Chondrocyte (in vitro differentiated cells): ENCODE measurements around the gene VCAN. TPM values are rescaled to one million over a fixed set of nuclear protein-coding genes. Genes with fewer than 3 reads are reported as not detected.

Experiments
- DNase-seq: peaks from one replicate; pipeline ENCODE4 v3.0.0; 2021; ENCODE audit warnings: mixed read lengths, low spot score
- H3K27ac Mint-ChIP-seq: one replicate; pipeline ENCODE4 v1.8.0; 2021; ENCODE audit warnings: mild to moderate bottlenecking, moderate library complexity, mixed read lengths; ENCODE audit not compliant: unreplicated experiment
- H3K27me3 Mint-ChIP-seq: 2 replicates; pipeline ENCODE4 v1.8.0; 2021; ENCODE audit warnings: low read depth, mixed read lengths
- H3K36me3 Mint-ChIP-seq: 2 replicates; pipeline ENCODE4 v1.8.0; 2021; ENCODE audit warnings: low read depth, mixed read lengths
- H3K4me1 Mint-ChIP-seq: 2 replicates; pipeline ENCODE4 v1.8.0; 2021; ENCODE audit warnings: low read depth, mild to moderate bottlenecking, mixed read lengths
- H3K4me3 Mint-ChIP-seq: one replicate; pipeline ENCODE4 v1.8.0; 2021; ENCODE audit warnings: mild to moderate bottlenecking, moderate library complexity, mixed read lengths; ENCODE audit not compliant: unreplicated experiment
- H3K9me3 Mint-ChIP-seq: 2 replicates; pipeline ENCODE4 v1.8.0; 2021; ENCODE audit warnings: low read depth, mixed read lengths
- total RNA-seq: library from RNA; stranded (reverse); gene quantifications from 3 replicates; pipeline ENCODE4 v1.2.1, GENCODE V29; 2021
- TF ChIP-seq, protein P1 (sequence below): fragments of 200-600 bp; sonication (generic); IDR thresholded peaks from 2 replicates; pipeline ENCODE4 v1.5.0; 2021; ENCODE audit warnings: antibody characterized with exemption, mild to moderate bottlenecking, moderate library complexity

Gene VCAN
- total RNA-seq, 1 donor from 2014 or later = 710 TPM

DNA sequence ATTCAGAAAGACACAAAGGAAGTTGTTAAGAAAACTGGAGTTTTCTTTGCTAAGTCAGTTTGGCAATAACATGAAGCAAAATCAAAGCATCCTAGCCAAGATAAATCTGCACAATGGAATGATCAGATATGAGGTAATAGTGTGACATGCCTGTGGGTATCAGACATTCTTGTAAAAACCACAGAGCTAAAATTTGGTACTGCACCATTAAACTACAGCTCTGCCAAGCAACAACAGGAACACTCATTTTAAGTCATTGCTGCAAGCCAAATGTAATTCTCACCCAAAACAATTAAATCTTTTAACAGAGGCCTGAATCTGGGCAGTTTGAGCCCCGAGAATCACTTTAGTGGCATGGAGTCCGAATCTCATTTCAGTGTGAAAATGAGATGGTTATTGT lies 96.6 kb downstream of the VCAN start:
- H3K4me1 Mint-ChIP-seq = peaks cover 65% of the 10 kb centered on the region
- no peaks in the 10 kb centered on the region for H3K27me3 Mint-ChIP-seq
- TF ChIP-seq, protein P1, sequence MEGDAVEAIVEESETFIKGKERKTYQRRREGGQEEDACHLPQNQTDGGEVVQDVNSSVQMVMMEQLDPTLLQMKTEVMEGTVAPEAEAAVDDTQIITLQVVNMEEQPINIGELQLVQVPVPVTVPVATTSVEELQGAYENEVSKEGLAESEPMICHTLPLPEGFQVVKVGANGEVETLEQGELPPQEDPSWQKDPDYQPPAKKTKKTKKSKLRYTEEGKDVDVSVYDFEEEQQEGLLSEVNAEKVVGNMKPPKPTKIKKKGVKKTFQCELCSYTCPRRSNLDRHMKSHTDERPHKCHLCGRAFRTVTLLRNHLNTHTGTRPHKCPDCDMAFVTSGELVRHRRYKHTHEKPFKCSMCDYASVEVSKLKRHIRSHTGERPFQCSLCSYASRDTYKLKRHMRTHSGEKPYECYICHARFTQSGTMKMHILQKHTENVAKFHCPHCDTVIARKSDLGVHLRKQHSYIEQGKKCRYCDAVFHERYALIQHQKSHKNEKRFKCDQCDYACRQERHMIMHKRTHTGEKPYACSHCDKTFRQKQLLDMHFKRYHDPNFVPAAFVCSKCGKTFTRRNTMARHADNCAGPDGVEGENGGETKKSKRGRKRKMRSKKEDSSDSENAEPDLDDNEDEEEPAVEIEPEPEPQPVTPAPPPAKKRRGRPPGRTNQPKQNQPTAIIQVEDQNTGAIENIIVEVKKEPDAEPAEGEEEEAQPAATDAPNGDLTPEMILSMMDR = no peak
- H3K27ac Mint-ChIP-seq = peak overlapping the region; percentile 76
- no peak for DNase-seq
- H3K4me3 Mint-ChIP-seq = no peak overlapping the region
- H3K36me3 Mint-ChIP-seq = peaks cover 28% of the 10 kb centered on the region
- no peaks in the 10 kb centered on the region for H3K9me3 Mint-ChIP-seq

DNA sequence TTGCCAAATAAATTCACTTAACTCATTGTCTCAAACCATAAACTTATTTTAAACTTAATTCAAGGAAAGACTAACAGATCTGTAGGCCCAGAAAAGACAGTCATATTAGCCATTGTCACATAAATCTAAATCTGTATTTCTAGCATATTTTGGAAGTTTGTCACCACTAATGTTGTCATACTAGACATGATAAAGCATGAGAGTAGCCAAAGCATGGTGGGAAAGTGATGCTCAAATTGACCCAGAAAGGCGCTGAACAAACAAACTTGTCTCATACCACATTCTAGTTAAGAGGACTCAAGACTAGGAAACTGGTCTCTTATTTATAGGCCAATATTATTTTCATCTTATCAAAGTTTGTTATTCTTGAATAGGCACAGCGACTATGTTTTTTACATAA lies 99.4 kb downstream of the VCAN start:
- DNase-seq = no peak
- peaks cover 32% of the 10 kb centered on the region for H3K36me3 Mint-ChIP-seq

DNA sequence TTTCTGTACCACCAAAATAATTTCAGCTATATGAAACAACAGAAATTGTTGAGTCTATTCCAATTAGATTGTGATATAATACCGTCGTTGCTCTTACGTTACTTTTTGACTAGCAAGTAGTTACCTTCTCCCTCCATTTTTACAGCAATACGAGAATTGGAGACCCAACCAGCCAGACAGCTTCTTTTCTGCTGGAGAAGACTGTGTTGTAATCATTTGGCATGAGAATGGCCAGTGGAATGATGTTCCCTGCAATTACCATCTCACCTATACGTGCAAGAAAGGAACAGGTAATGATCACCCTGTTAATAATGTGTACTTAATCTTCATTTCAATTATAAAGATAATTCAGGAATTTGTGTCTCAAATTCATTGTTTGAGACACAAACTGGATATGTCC lies 100.7 kb downstream of the VCAN start:
- TF ChIP-seq, protein P1 = no peak
- Mint-ChIP-seq H3K27ac (no peak overlapping the region), H3K4me1 (peaks cover 40% of the 10 kb centered on the region), H3K9me3 (peaks cover 12% of the 10 kb centered on the region), H3K27me3 (no peaks in the 10 kb centered on the region), H3K4me3 (no peak overlapping the region), H3K36me3 (peaks cover 36% of the 10 kb centered on the region)
- no peak for DNase-seq

More for the DNA sequence above, 99.4 kb downstream of the VCAN start:
- no peaks in the 10 kb centered on the region for H3K27me3 Mint-ChIP-seq
- TF ChIP-seq, protein P1 = no peak
- no peak overlapping the region for H3K4me3 Mint-ChIP-seq
- H3K9me3 Mint-ChIP-seq = no peaks in the 10 kb centered on the region
- peak overlapping the region; percentile 88 for H3K27ac Mint-ChIP-seq
- peaks cover 42% of the 10 kb centered on the region for H3K4me1 Mint-ChIP-seq

DNA sequence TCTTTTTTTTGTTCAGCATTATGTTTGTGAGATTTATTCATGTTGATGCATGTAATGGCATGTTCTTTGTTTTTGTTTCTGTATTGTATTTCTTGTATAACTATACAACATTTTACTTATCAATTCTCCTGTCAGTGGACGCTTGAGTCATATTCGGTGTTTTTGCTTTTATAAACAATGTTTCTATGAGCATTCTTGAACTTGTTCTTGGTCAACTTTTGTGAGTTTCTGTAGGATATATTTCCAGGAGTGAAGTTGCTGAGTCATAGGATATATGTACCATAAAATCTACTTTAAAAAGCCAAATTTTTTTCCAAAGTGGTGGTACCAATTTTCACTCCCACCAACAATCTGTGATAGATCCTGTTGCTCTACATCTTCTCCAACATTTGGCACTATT lies 104.8 kb downstream of the VCAN start:
- Mint-ChIP-seq H3K9me3 (peaks cover 13% of the 10 kb centered on the region), H3K27me3 (no peaks in the 10 kb centered on the region), H3K27ac (peak overlapping the region; percentile 72), H3K4me3 (no peak overlapping the region), H3K4me1 (peaks cover 10% of the 10 kb centered on the region), H3K36me3 (peaks cover 46% of the 10 kb centered on the region)
- TF ChIP-seq, protein P1 = no peak
- no peak for DNase-seq

DNA sequence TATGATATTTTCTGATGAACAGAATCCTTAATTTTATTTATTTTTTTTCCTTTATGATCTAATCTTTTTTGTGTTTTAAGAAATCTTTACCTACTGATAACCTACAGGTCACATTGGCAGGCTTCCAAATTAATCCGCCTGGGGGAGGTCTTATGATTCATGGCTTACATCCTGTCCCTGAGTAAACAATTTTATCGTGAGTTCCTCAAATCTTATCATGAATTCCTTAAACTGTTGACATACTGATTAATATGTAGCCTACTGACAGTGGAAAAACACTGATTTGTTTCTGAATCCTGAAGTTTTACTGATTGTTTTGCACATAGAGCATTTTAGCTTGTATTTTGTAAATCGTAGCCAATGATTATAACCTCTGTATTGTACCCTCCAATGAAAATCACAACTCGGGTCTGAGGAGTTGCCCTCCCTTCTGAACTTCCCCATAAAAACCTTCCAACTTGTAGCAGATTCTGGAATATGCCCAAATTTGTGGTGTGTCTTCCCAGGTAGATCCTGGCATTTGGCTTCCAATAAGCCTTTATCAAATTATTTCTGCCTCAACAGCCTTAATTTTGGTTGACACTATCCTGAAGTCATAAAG lies 105.6 kb downstream of the VCAN start:
- Mint-ChIP-seq H3K4me1 (peaks cover 10% of the 10 kb centered on the region), H3K9me3 (peaks cover 13% of the 10 kb centered on the region), H3K4me3 (no peak overlapping the region), H3K27ac (no peak overlapping the region), H3K27me3 (no peaks in the 10 kb centered on the region), H3K36me3 (peaks cover 51% of the 10 kb centered on the region)
- TF ChIP-seq, protein P1 = no peak
- no peak for DNase-seq
